ENCODE data around the gene PRPF19. TPM values are rescaled to one million over a fixed set of nuclear protein-coding genes. Genes with fewer than 3 reads are reported as not detected.

PRPF19 gene
- total RNA-seq, 1 donor from 2014 or later = 34.5 TPM

- TF ChIP-seq CTCF (IDR thresholded peaks at IDR 0.05) (no peak), EZH2phosphoT487 (IDR thresholded peaks at IDR 0.05) (no peak), EZH2 (IDR thresholded peaks at IDR 0.05) (no peak)
- no peak overlapping the region for H3K27ac Mint-ChIP-seq
- no peaks in the 10 kb centered on the region for H3K9me3 Mint-ChIP-seq
- Histone ChIP-seq H3K27ac (no peak overlapping the region), H3K9me3 (ENCODE audit: low read depth) (no peaks in the 10 kb centered on the region), H3F3A (ENCODE audit: low read depth) (no peaks in the 10 kb centered on the region), H2AFZ (replicated peaks) (no peak overlapping the region), H3K79me2 (ENCODE audit: low read depth) (no peaks in the 10 kb centered on the region), H3K27me3 (no peaks in the 10 kb centered on the region), H3K4me3 (no peak overlapping the region), H3K9ac (no peak overlapping the region), H3K36me3 (no peaks in the 10 kb centered on the region), H3K4me1 (no peaks in the 10 kb centered on the region), H4K20me1 (ENCODE audit: low read depth) (no peaks in the 10 kb centered on the region), H3K4me2 (no peak overlapping the region)
- no peak overlapping the region for H3K4me3 Mint-ChIP-seq
- H3K27me3 Mint-ChIP-seq (ENCODE audit: insufficient read depth, low read depth) = peaks cover 10% of the 10 kb centered on the region
- peaks cover 3% of the 10 kb centered on the region for H3K36me3 Mint-ChIP-seq
- no peak for DNase-seq (ENCODE audit: low spot score)
- peaks cover 16% of the 10 kb centered on the region for H3K4me1 Mint-ChIP-seq
Measured at GRCh38 chr11:60941371-60942119, 35.2 kb upstream of the PRPF19 start.

GRCh38 chr11:60939855-60940254, 33.5 kb upstream of the PRPF19 start:
- Mint-ChIP-seq H3K4me1 (peaks cover 14% of the 10 kb centered on the region), H3K27me3 (ENCODE audit: insufficient read depth, low read depth) (peaks cover 10% of the 10 kb centered on the region), H3K27ac (no peak overlapping the region), H3K36me3 (peaks cover 7% of the 10 kb centered on the region), H3K4me3 (no peak overlapping the region), H3K9me3 (no peaks in the 10 kb centered on the region)
- no peak overlapping the region for H3K4me2 ChIP-seq
- H3K9ac ChIP-seq = no peak overlapping the region
- H3K4me1 ChIP-seq = no peaks in the 10 kb centered on the region
- H3K79me2 ChIP-seq (ENCODE audit: low read depth) = no peaks in the 10 kb centered on the region
- no peak for DNase-seq (ENCODE audit: low spot score)
- H3K36me3 ChIP-seq = no peaks in the 10 kb centered on the region
- TF ChIP-seq CTCF (IDR thresholded peaks at IDR 0.05) = no peak
- TF ChIP-seq EZH2 (IDR thresholded peaks at IDR 0.05) = no peak
- TF ChIP-seq EZH2phosphoT487 (IDR thresholded peaks at IDR 0.05) = no peak
- H3K27me3 ChIP-seq = no peaks in the 10 kb centered on the region
- no peak overlapping the region for H2AFZ ChIP-seq (replicated peaks)
- H3F3A ChIP-seq (ENCODE audit: low read depth) = no peaks in the 10 kb centered on the region
- no peaks in the 10 kb centered on the region for H4K20me1 ChIP-seq (ENCODE audit: low read depth)
- H3K27ac ChIP-seq = no peak overlapping the region
- H3K4me3 ChIP-seq = no peak overlapping the region
- H3K9me3 ChIP-seq (ENCODE audit: low read depth) = no peaks in the 10 kb centered on the region

- no peaks in the 10 kb centered on the region for H3F3A ChIP-seq (ENCODE audit: low read depth)
- H3K27me3 ChIP-seq = no peaks in the 10 kb centered on the region
- no peak overlapping the region for H3K27ac Mint-ChIP-seq
- H3K9ac ChIP-seq = no peak overlapping the region
- H3K9me3 Mint-ChIP-seq = no peaks in the 10 kb centered on the region
- H3K4me3 Mint-ChIP-seq = no peak overlapping the region
- no peaks in the 10 kb centered on the region for H3K36me3 ChIP-seq
- no peak for DNase-seq (ENCODE audit: low spot score)
- H3K27me3 Mint-ChIP-seq (ENCODE audit: insufficient read depth, low read depth) = peaks cover 10% of the 10 kb centered on the region
- peaks cover 13% of the 10 kb centered on the region for H3K4me1 Mint-ChIP-seq
- no peak overlapping the region for H2AFZ ChIP-seq (replicated peaks)
- H3K9me3 ChIP-seq (ENCODE audit: low read depth) = no peaks in the 10 kb centered on the region
- H4K20me1 ChIP-seq (ENCODE audit: low read depth) = no peaks in the 10 kb centered on the region
- H3K4me1 ChIP-seq = no peaks in the 10 kb centered on the region
- H3K4me2 ChIP-seq = no peak overlapping the region
- no peaks in the 10 kb centered on the region for H3K79me2 ChIP-seq (ENCODE audit: low read depth)
- no peak for TF ChIP-seq CTCF (IDR thresholded peaks at IDR 0.05)
- no peak for TF ChIP-seq EZH2phosphoT487 (IDR thresholded peaks at IDR 0.05)
- TF ChIP-seq EZH2 (IDR thresholded peaks at IDR 0.05) = no peak
- peaks cover 7% of the 10 kb centered on the region for H3K36me3 Mint-ChIP-seq
- no peak overlapping the region for H3K27ac ChIP-seq
- no peak overlapping the region for H3K4me3 ChIP-seq
Measured at GRCh38 chr11:60939301-60939700, 32.9 kb upstream of the PRPF19 start.

Data from neural progenitor cell (in vitro differentiated cells).